Endothelial cell of umbilical vein (primary cell): Measurements from ENCODE around the gene SIN3B. TPM values are rescaled to one million over a fixed set of nuclear protein-coding genes. Genes with fewer than 3 reads are reported as not detected.

Experiments used
- BruUV-seq: library from RNA; stranded (reverse); fragments of 400-500 nt; replicated peaks from 2 replicates; lab custom pipeline; 2021; lab: Mats Ljungman, UMichigan
- CTCF ChIA-PET: fragments of 300-600, 350-600 bp; sonication (Branson Sonifier 250); formaldehyde crosslinking; loops from one replicate; lab custom pipeline; 2021; ENCODE audit warnings: antibody characterized with exemption, inconsistent platforms; lab: Charles Lee
- POLR2A ChIA-PET: fragments of 300-600, 350-600 bp; sonication (Branson Sonifier 250); formaldehyde crosslinking; loops from one replicate; lab custom pipeline; 2021; ENCODE audit warnings: antibody characterized with exemption, inconsistent platforms; lab: Charles Lee
- DNase-seq: peaks from one replicate; pipeline ENCODE4 v3.0.0-alpha.2; 2011; ENCODE audit warnings: low read depth, low spot score
- FAIRE-seq: peaks from 2 replicates; lab custom pipeline; 2011; peaks lifted over from hg19 to GRCh38; lab: Jason Lieb, UNC
- H2AFZ ChIP-seq: 2 replicates; pipeline ENCODE4 v1.6.0; 2012; ENCODE audit warnings: low read depth, low read length, control low read depth, inconsistent platforms
- H3K27ac ChIP-seq: 2 replicates; pipeline ENCODE4 v1.5.1; 2011; ENCODE audit warnings: low read depth, mild to moderate bottlenecking, control low read depth, low read length, moderate library complexity; ENCODE audit not compliant: insufficient read depth
- H3K27me3 ChIP-seq, 2 experiments: 2 replicates each; pipeline versions ENCODE4 v1.6.0 to v1.6.1; 2011; ENCODE audit warnings: low read length in 2 of 2, mixed read lengths in 1 of 2; ENCODE audit not compliant: control insufficient read depth in 2 of 2, insufficient read depth in 2 of 2
- H3K36me3 ChIP-seq, 2 experiments: 2 replicates in 1 of 2; 3 replicates in 1 of 2; pipeline ENCODE4 v1.5.1; 2011; ENCODE audit warnings: low read length in 2 of 2, mild to moderate bottlenecking in 1 of 2, moderate library complexity in 1 of 2; ENCODE audit not compliant: control insufficient read depth in 2 of 2, insufficient read depth in 2 of 2; ENCODE audit errors: extremely low read depth in 1 of 2
- H3K4me1 ChIP-seq: 3 replicates; pipeline ENCODE4 v1.5.1; 2011; ENCODE audit warnings: mild to moderate bottlenecking, low read length; ENCODE audit not compliant: control insufficient read depth, insufficient read depth; ENCODE audit errors: extremely low read depth
- H3K4me2 ChIP-seq: 2 replicates; pipeline ENCODE4 v1.6.1; 2011; ENCODE audit warnings: low read length, control low read depth, mixed read lengths; ENCODE audit not compliant: insufficient read depth
- H3K4me3 ChIP-seq, 3 experiments: fragments of 200-600 bp in 1 of 3; sonication (generic), shearing (Covaris generic) in 1 of 3; replicated peaks in 1 of 3; 2 replicates each; pipeline ENCODE4 v1.5.1; 2011 to 2016; ENCODE audit warnings: control low read depth in 3 of 3, low read length in 3 of 3, mild to moderate bottlenecking in 2 of 3, inconsistent platforms in 1 of 3, low read depth in 1 of 3, moderate library complexity in 1 of 3; ENCODE audit not compliant: insufficient read depth in 1 of 3
- H3K79me2 ChIP-seq: 2 replicates; pipeline ENCODE4 v1.6.0; 2012; ENCODE audit warnings: low read length, inconsistent platforms; ENCODE audit not compliant: control insufficient read depth, insufficient read depth
- H3K9ac ChIP-seq: replicated peaks from 2 replicates; pipeline ENCODE3; 2011; ENCODE audit warnings: low read length, control low read depth; ENCODE audit not compliant: insufficient read depth; ENCODE audit errors: extremely low read depth
- H3K9me1 ChIP-seq: replicated peaks from 3 replicates; pipeline ENCODE4 v1.6.0; 2011; ENCODE audit warnings: mild to moderate bottlenecking, low read length; ENCODE audit not compliant: control insufficient read depth, insufficient read depth; ENCODE audit errors: extremely low read depth
- H3K9me3 ChIP-seq: replicated peaks from 2 replicates; pipeline ENCODE4 v1.5.1; 2012; ENCODE audit warnings: low read length, inconsistent platforms; ENCODE audit not compliant: control insufficient read depth, insufficient read depth
- H4K20me1 ChIP-seq: replicated peaks from 2 replicates; pipeline ENCODE3; 2011; ENCODE audit warnings: mild to moderate bottlenecking, low read length; ENCODE audit not compliant: control insufficient read depth, insufficient read depth; ENCODE audit errors: extremely low read depth
- EZH2 ChIP-seq: IDR thresholded peaks from 2 replicates; pipeline ENCODE4 v1.6.1; 2012; ENCODE audit warnings: borderline replicate concordance, low read depth, mild to moderate bottlenecking, moderate library complexity, low read length, inconsistent platforms; ENCODE audit not compliant: severe bottlenecking
- FOS ChIP-seq: IDR thresholded peaks from 2 replicates; pipeline ENCODE4 v1.6.1; 2011; ENCODE audit warnings: mild to moderate bottlenecking, low read length, moderate library complexity, borderline replicate concordance; ENCODE audit not compliant: insufficient read depth
- GATA2 ChIP-seq: IDR thresholded peaks from 2 replicates; pipeline ENCODE4 v1.7.0; 2011; ENCODE audit warnings: low read depth, mild to moderate bottlenecking, moderate library complexity, mixed read lengths, low read length; ENCODE audit not compliant: insufficient read length, insufficient read depth
- JUN ChIP-seq: IDR thresholded peaks from 2 replicates; pipeline ENCODE4 v1.6.1; 2011; ENCODE audit warnings: borderline replicate concordance, low read depth; ENCODE audit not compliant: insufficient read length, insufficient read depth
- MYC ChIP-seq: IDR thresholded peaks from one replicate; pipeline ENCODE4 v1.6.1; 2011; ENCODE audit warnings: mild to moderate bottlenecking, low read depth, low read length
- POLR2A ChIP-seq: IDR thresholded peaks from 2 replicates; pipeline ENCODE4 v1.6.1; 2012; ENCODE audit warnings: low read depth, mild to moderate bottlenecking, control low read depth, low read length
- POLR2AphosphoS5 ChIP-seq: IDR thresholded peaks from 2 replicates; pipeline ENCODE4 v1.6.1; 2012; ENCODE audit warnings: low read depth, mild to moderate bottlenecking, control low read depth, low read length, moderate library complexity; ENCODE audit not compliant: insufficient read depth
- dilution Hi-C: fragments of 300-500 bp; cut with MboI; formaldehyde crosslinking; loops from one replicate; pipeline ENCODE4 v1.15.0; 2019; ENCODE audit warnings: low sequenced_read_pairs; ENCODE audit not compliant: extremely low pct_ligation_motif_present
- intact Hi-C: fragments of 100-400 bp; cut with micrococcal nuclease; formaldehyde crosslinking; loops from one replicate; pipeline ENCODE4 v1.10.0; 2022
- polyA plus RNA-seq, 4 experiments: library from polyadenylated mRNA; depleted of rRNA in 3 of 4; stranded (reverse) in 3 of 4; unstranded in 1 of 4; fragments of >200 nt; gene quantifications; 2 replicates each; pipeline versions ENCODE4 v1.2.1 to v1.2.3, GENCODE V29; 2011 to 2012; ENCODE audit warnings: missing spikeins in 1 of 4
- total RNA-seq: library from RNA; stranded (reverse); gene quantifications from 2 replicates; pipeline ENCODE4 v1.2.3, GENCODE V29; 2021
- TF ChIP-seq, protein P1 (sequence below): IDR thresholded peaks from 2 replicates; pipeline ENCODE4 v1.6.1; 2011; ENCODE audit not compliant: insufficient read depth, insufficient read length
- TF ChIP-seq, protein P2 (sequence below), 2 donors: IDR thresholded peaks; 1 replicate in 1 of 2; 2 replicates in 1 of 2; pipeline ENCODE4 v1.5.1; 2011; ENCODE audit warnings: low read length in 2 of 2, mild to moderate bottlenecking in 2 of 2, moderate library complexity in 2 of 2, control low read depth in 1 of 2, inconsistent platforms in 1 of 2, low read depth in 1 of 2; ENCODE audit not compliant: insufficient read depth in 1 of 2; ENCODE audit errors: extremely low read depth in 1 of 2

Gene SIN3B
- total and polyA plus RNA-seq, 2 donors (not counting 3 experiments of a cell fraction or from before 2014, with no cell fraction given): 46.2 to 75.0 TPM

DNA sequence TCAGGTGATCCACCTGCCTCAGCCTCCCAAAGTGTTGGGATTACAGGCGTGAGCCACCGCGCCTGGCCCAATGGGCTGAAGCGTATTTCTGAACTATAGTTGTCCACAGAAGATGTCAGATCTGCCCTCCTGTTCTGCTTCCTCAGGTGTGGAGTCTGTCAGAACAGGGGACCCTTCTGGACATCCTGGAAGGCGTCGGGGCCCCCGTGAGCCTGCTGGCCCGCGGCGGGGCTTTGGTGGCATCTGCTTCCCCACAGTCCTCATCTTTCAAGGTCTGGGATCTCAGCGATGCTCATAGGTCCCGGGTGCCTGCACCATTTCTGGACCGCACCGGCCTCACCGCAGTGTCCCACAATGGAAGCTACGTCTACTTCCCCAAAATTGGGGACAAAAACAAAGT is 29.5 kb upstream of the SIN3B start:
- no peak overlapping the region for H3K27ac ChIP-seq
- dilution Hi-C loops: no loop called here
- H3K79me2 ChIP-seq: no peaks in the 10 kb centered on the region
- no peak overlapping the region for H3K9ac ChIP-seq
- no peaks in the 10 kb centered on the region for H3K4me1 ChIP-seq
- no peaks in the 10 kb centered on the region for H3K36me3 ChIP-seq
- FAIRE-seq: no peak
- ChIA-PET POLR2A (no interaction called here), CTCF (no interaction called here)
- no peak overlapping the region for H3K4me2 ChIP-seq
- no peaks in the 10 kb centered on the region for H4K20me1 ChIP-seq
- DNase-seq: no peak
- no peak overlapping the region for H3K4me3 ChIP-seq
- no TSS peak for BruUV-seq
- no peak overlapping the region for H2AFZ ChIP-seq
- intact Hi-C loops: no loop called here
- no peak for TF ChIP-seq POLR2AphosphoS5
- no peak for TF ChIP-seq GATA2
- TF ChIP-seq JUN: no peak
- no peak for TF ChIP-seq MYC
- TF ChIP-seq, protein P1, sequence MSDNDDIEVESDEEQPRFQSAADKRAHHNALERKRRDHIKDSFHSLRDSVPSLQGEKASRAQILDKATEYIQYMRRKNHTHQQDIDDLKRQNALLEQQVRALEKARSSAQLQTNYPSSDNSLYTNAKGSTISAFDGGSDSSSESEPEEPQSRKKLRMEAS: no peak
- TF ChIP-seq EZH2: no peak
- no peak for TF ChIP-seq FOS
- no peak for TF ChIP-seq POLR2A
- TF ChIP-seq, protein P2, sequence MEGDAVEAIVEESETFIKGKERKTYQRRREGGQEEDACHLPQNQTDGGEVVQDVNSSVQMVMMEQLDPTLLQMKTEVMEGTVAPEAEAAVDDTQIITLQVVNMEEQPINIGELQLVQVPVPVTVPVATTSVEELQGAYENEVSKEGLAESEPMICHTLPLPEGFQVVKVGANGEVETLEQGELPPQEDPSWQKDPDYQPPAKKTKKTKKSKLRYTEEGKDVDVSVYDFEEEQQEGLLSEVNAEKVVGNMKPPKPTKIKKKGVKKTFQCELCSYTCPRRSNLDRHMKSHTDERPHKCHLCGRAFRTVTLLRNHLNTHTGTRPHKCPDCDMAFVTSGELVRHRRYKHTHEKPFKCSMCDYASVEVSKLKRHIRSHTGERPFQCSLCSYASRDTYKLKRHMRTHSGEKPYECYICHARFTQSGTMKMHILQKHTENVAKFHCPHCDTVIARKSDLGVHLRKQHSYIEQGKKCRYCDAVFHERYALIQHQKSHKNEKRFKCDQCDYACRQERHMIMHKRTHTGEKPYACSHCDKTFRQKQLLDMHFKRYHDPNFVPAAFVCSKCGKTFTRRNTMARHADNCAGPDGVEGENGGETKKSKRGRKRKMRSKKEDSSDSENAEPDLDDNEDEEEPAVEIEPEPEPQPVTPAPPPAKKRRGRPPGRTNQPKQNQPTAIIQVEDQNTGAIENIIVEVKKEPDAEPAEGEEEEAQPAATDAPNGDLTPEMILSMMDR (IDR thresholded peaks at IDR 0.05; ENCODE audit: extremely low read depth in 1 of 2, insufficient read depth in 1 of 2, low read depth in 1 of 2, low read length in 2 of 2): no peak
- no peaks in the 10 kb centered on the region for H3K27me3 ChIP-seq
- H3K9me1 ChIP-seq: no peaks in the 10 kb centered on the region
- no peaks in the 10 kb centered on the region for H3K9me3 ChIP-seq
